AG09309 (cell line): Measurements from ENCODE around the gene DYNC2H1.

ENCODE experiments used
- DNase-seq: peaks from one replicate; pipeline ENCODE4 v3.0.0-alpha.2; 2010; ENCODE audit warnings: low read depth
- H3K4me3 ChIP-seq: 2 replicates; pipeline ENCODE4 v1.5.1; 2011; ENCODE audit warnings: mild to moderate bottlenecking, low read depth, low read length, moderate library complexity; ENCODE audit not compliant: control insufficient read depth
- CTCF ChIP-seq: IDR thresholded peaks from 2 replicates; pipeline ENCODE4 v1.5.1; 2011; ENCODE audit warnings: mild to moderate bottlenecking, low read depth, low read length, inconsistent platforms; ENCODE audit not compliant: insufficient read depth, control insufficient read depth; ENCODE audit errors: missing control alignments

DYNC2H1 gene

GRCh38 chr11:103465555-103466140 is 356.4 kb downstream of the DYNC2H1 start:
- no peak for DNase-seq
- H3K4me3 ChIP-seq = no peak overlapping the region
- TF ChIP-seq CTCF = no peak

GRCh38 chr11:103471546-103471945 is 362.3 kb downstream of the DYNC2H1 start:
- H3K4me3 ChIP-seq = no peak overlapping the region
- TF ChIP-seq CTCF = no peak
- no peak for DNase-seq

GRCh38 chr11:103476874-103477273 is 367.6 kb downstream of the DYNC2H1 start:
- DNase-seq = no peak
- H3K4me3 ChIP-seq = no peak overlapping the region
- no peak for TF ChIP-seq CTCF

- no peak for DNase-seq
Measured at GRCh38 chr11:103480421-103480820, 371.2 kb downstream of the DYNC2H1 start.

GRCh38 chr11:103483996-103484395 is 374.8 kb downstream of the DYNC2H1 start:
- DNase-seq = no peak
- H3K4me3 ChIP-seq = no peak overlapping the region
- TF ChIP-seq CTCF = no peak

More at GRCh38 chr11:103480421-103480820, 371.2 kb downstream of the DYNC2H1 start:
- TF ChIP-seq CTCF = no peak
- no peak overlapping the region for H3K4me3 ChIP-seq

GRCh38 chr11:103484545-103484944 is 375.3 kb downstream of the DYNC2H1 start:
- no peak overlapping the region for H3K4me3 ChIP-seq
- no peak for TF ChIP-seq CTCF
- DNase-seq = no peak

GRCh38 chr11:103486604-103487003 is 377.4 kb downstream of the DYNC2H1 start:
- no peak overlapping the region for H3K4me3 ChIP-seq
- no peak for TF ChIP-seq CTCF
- no peak for DNase-seq
